22Rv1 (cell line): ENCODE measurements around the gene FOXP4.

Source experiments
- H3K27ac ChIP-seq: fragments of 450-650 bp; 2 replicates; pipeline ENCODE4 v1.5.1; 2017
- CTCF ChIP-seq: fragments of 450-650 bp; IDR thresholded peaks from 2 replicates; pipeline ENCODE4 v1.5.1; 2017; ENCODE audit warnings: mild to moderate bottlenecking
- ZFX ChIP-seq: fragments of 450-650 bp; IDR thresholded peaks from 2 replicates; pipeline ENCODE4 v1.6.1; 2017; ENCODE audit warnings: antibody characterized with exemption, borderline replicate concordance

FOXP4 gene

DNA sequence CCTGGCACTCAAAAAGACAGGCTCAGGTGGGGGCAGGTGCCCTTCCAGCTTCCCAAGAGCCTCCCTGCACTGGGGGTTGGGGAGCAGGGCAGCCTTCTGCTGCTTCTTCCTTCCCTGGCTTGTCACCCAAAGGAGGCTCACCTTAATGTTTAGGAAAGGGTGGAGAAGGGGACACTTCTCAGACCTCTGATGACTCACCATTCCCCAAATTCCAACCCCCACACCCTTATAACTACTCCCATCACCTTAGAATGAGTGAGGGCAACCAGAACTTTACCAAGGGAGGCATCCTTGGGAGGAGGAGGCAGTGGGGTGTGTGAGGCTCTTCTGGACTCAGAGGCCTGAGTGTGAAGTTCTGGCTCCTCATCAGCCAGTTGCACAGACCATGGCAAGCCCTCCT is 15.2 kb upstream of the FOXP4 start:
- H3K27ac ChIP-seq = no peak overlapping the region

GRCh38 chr6:41531591-41532582 is 14.3 kb upstream of the FOXP4 start:
- no peak overlapping the region for H3K27ac ChIP-seq
- TF ChIP-seq ZFX (no peak), CTCF (no peak)

More for the DNA sequence above, 15.2 kb upstream of the FOXP4 start:
- TF ChIP-seq CTCF (no peak), ZFX (no peak)

DNA sequence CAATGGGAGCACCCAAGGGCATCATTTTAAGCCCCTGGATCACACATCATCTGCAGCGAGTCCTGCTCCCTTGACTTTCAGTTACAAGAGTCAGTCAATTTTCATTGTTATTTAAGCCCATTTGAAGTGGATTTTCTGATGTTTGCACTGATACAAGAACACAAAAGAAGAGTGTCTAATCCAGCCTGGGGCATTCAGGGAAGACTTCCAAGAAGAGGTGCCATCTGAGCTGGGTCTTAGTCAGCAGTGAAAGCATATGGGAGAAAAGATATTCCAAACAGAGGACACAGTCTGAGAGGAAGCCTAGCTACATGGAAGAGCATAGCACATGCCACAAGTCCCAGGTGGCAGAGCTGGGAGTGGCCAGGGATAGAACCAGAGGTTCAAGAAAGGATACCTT is 10.4 kb upstream of the FOXP4 start:
- no peak overlapping the region for H3K27ac ChIP-seq
- no peak for TF ChIP-seq CTCF
- no peak for TF ChIP-seq ZFX

DNA sequence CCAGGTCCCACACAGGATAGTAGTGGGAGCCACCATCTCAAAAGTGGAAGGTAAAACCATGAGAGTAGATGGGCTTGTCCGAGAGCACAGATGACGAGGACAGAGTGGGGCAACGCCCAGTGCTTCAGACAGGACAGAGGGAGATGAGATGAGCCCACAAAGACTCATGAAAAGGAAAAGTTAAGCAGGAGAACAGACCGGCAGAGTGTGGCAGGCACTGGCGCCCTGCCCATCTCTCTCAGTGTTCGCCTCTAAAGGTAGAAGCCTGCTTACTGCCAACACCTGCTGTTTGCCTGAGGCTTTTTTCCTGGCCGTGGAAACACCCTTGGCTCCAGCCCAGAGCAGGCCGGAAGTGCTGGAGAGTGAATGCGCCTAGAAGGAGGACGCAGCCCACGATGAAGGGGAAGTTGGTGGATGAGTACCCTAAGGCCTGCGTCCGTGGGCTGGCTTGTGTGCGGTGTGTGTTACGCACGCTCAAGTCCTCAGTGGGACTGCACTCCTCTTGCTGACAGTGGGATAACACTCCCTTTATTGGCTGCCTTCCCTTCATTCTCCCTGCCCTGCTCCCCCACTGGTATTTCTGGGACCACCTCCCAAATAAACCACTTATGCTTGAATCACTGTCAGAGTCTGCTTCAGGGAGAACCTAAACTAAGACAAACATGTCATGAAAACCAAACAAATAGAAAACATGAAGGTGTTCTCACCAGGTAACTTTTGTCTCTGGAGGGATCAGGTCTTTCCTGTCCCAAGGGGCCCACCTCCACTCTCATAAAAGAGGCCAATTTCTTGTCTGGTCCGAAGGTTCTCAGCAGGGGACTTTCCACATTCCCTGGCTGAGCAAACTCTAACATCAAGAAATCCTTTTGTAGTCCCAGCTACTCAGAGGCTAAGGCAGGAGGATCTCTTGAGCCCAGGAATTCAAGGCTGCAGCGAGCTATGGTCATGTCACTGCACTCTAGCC is 9.1 kb upstream of the FOXP4 start:
- no peak for TF ChIP-seq CTCF
- no peak for TF ChIP-seq ZFX
- no peak overlapping the region for H3K27ac ChIP-seq

GRCh38 chr6:41538556-41539182 is 7.5 kb upstream of the FOXP4 start:
- H3K27ac ChIP-seq = no peak overlapping the region
- no peak for TF ChIP-seq ZFX
- TF ChIP-seq CTCF = no peak

GRCh38 chr6:41539204-41539603 is 7.0 kb upstream of the FOXP4 start:
- TF ChIP-seq CTCF (no peak), ZFX (no peak)
- H3K27ac ChIP-seq = no peak overlapping the region
